K562 (cell line): Measurements from ENCODE around the gene TIMM50. TPM values are rescaled to one million over a fixed set of nuclear protein-coding genes. Genes with fewer than 3 reads are reported as not detected.

Source experiments
- ATAC-seq: fragments of 200-7000 bp; cut with Tn5 transposase; 3 replicates; pipeline ENCODE4 v1.9.1; 2020; ENCODE audit warnings: moderate library complexity
- BruUV-seq: library from RNA; stranded (reverse); fragments of 400-500 nt; replicated peaks from 2 replicates; lab custom pipeline; 2021; lab: Mats Ljungman, UMichigan
- CTCF ChIA-PET: fragments of 300-600 bp; formaldehyde crosslinking; extraction: SDS; loops from one replicate; lab custom pipeline; 2021; ENCODE audit warnings: low intra/inter-chr PET ratio; lab: Yijun Ruan, JAX
- POLR2A ChIA-PET: fragments of 300-600, 350-650 bp; sonication (Branson Sonifier 250); formaldehyde crosslinking; extraction: SDS; loops from one replicate; lab custom pipeline; 2021; ENCODE audit warnings: antibody characterized with exemption, inconsistent platforms; lab: Yijun Ruan, JAX
- DNase-seq, 4 experiments: peaks; one replicate each; pipeline versions ENCODE4 v3.0.0 to v3.0.0-alpha.2; 2011 to 2018; ENCODE audit warnings: low spot score in 3 of 4, mixed read lengths in 3 of 4; ENCODE audit errors: extremely low read depth in 1 of 4
- FAIRE-seq: peaks from 2 replicates; lab custom pipeline; 2011; peaks lifted over from hg19 to GRCh38; lab: Jason Lieb, UNC
- H2AFZ ChIP-seq: 2 replicates; pipeline ENCODE4 v1.6.0; 2011; ENCODE audit warnings: low read depth, low read length, control low read depth, inconsistent platforms
- H3K27ac ChIP-seq: fragments of 200-600 bp; 3 replicates; pipeline ENCODE4 v1.8.0; 2011; ENCODE audit warnings: low read depth, mild to moderate bottlenecking, control low read depth, inconsistent platforms, low read length, moderate library complexity, mixed read lengths; ENCODE audit errors: extremely low read depth
- H3K27me3 ChIP-seq, 2 experiments: fragments of 300-600 bp in 1 of 2; 2 replicates in 1 of 2; 3 replicates in 1 of 2; pipeline versions ENCODE4 v1.6.0 to v1.8.0; 2011; ENCODE audit warnings: inconsistent platforms in 2 of 2, low read length in 2 of 2, mild to moderate bottlenecking in 1 of 2, mixed read lengths in 1 of 2, moderate library complexity in 1 of 2; ENCODE audit not compliant: control insufficient read depth in 2 of 2, insufficient read depth in 2 of 2
- H3K36me3 ChIP-seq: fragments of 300-600 bp; 3 replicates; pipeline ENCODE4 v1.8.0; 2011; ENCODE audit warnings: mild to moderate bottlenecking, low read length, inconsistent platforms; ENCODE audit not compliant: control insufficient read depth, insufficient read depth
- H3K4me1 ChIP-seq, 2 experiments: fragments of 200-600 bp in 1 of 2; replicated peaks in 1 of 2; 2 replicates in 1 of 2; 3 replicates in 1 of 2; pipeline versions ENCODE4 v1.5.1 to v1.8.0; 2011; ENCODE audit warnings: inconsistent platforms in 2 of 2, low read length in 2 of 2, mild to moderate bottlenecking in 1 of 2, mixed read lengths in 1 of 2, moderate library complexity in 1 of 2; ENCODE audit not compliant: control insufficient read depth in 2 of 2, insufficient read depth in 2 of 2
- H3K4me2 ChIP-seq: 2 replicates; pipeline ENCODE4 v1.6.1; 2011; ENCODE audit warnings: low read length, control low read depth, inconsistent platforms, mixed read lengths; ENCODE audit not compliant: insufficient read depth
- H3K4me3 ChIP-seq: fragments of 200-600 bp; sonication (generic), shearing (Covaris generic); 2 replicates; pipeline ENCODE4 v1.5.1; 2016; ENCODE audit warnings: control low read depth, inconsistent platforms
- H3K79me2 ChIP-seq: fragments of 200-600 bp; 3 replicates; pipeline ENCODE4 v1.8.0; 2011; ENCODE audit warnings: low read length, inconsistent platforms; ENCODE audit not compliant: control insufficient read depth, insufficient read depth
- H3K9ac ChIP-seq, 2 experiments: 2 replicates each; pipeline versions ENCODE4 v1.6.0 to v1.6.1; 2011; ENCODE audit warnings: low read depth in 2 of 2, low read length in 2 of 2, control low read depth in 1 of 2, inconsistent platforms in 1 of 2, mild to moderate bottlenecking in 1 of 2, mixed read lengths in 1 of 2; ENCODE audit not compliant: insufficient read depth in 1 of 2
- H3K9me1 ChIP-seq: one replicate; pipeline ENCODE4 v1.6.0; 2011; ENCODE audit warnings: inconsistent platforms, mild to moderate bottlenecking, low read length, moderate library complexity; ENCODE audit not compliant: control insufficient read depth, insufficient read depth
- H3K9me3 ChIP-seq: replicated peaks from 2 replicates; pipeline ENCODE4 v1.5.1; 2011; ENCODE audit warnings: low read depth, low read length, inconsistent platforms; ENCODE audit not compliant: control insufficient read depth, insufficient read depth
- H4K20me1 ChIP-seq: replicated peaks from 2 replicates; pipeline ENCODE4 v1.6.1; 2011; ENCODE audit warnings: low read length, inconsistent platforms, mixed read lengths; ENCODE audit not compliant: control insufficient read depth, insufficient read depth
- NR2F6 ChIP-seq: fragments of 450-650 bp; formaldehyde crosslinking; IDR thresholded peaks from 2 replicates; pipeline ENCODE4 v1.4.0; 2020; ENCODE audit warnings: mild to moderate bottlenecking
- PTRF ChIP-seq: fragments of 450-650 bp; IDR thresholded peaks from 2 replicates; pipeline ENCODE4 v1.6.1; 2016; ENCODE audit warnings: mild to moderate bottlenecking, missing genetic modification characterization, missing compliant biosample characterization
- RBFOX2 ChIP-seq: fragments of 200-400 bp; formaldehyde crosslinking; IDR thresholded peaks from 2 replicates; pipeline ENCODE4 v1.6.1; 2017; ENCODE audit warnings: low read depth, mild to moderate bottlenecking, low read length, moderate library complexity
- SMAD2 ChIP-seq: fragments of 150-350 bp; IDR thresholded peaks from 2 replicates; pipeline ENCODE4 v1.6.1; 2014; ENCODE audit warnings: low read depth, mild to moderate bottlenecking, low read length
- UBTF ChIP-seq, 2 experiments: IDR thresholded peaks; 2 replicates each; pipeline ENCODE4 v1.6.1; 2012; ENCODE audit warnings: improper control_type of control experiment in 2 of 2, low read depth in 2 of 2, low read length in 2 of 2, borderline replicate concordance in 1 of 2
- ZNF232 ChIP-seq: sonication (generic); formaldehyde crosslinking; IDR thresholded peaks from 2 replicates; pipeline ENCODE4 v1.8.0; 2022; ENCODE audit warnings: mild to moderate bottlenecking, missing genetic modification reagents
- ZNF77 ChIP-seq: fragments of 250-450 bp; sonication (Bioruptor Pico); IDR thresholded peaks from 2 replicates; pipeline ENCODE4 v1.5.0; 2020
- WGBS: fragments of 100-300 bp; shearing (Covaris generic); methylation state at CpG from one replicate; pipeline ENCODE4 v1.1.6; 2016; ENCODE audit warnings: low coverage, mixed read lengths; ENCODE audit not compliant: insufficient coverage; ENCODE audit errors: missing lambda C conversion rate; 5-methylcytosine and 5-hydroxymethylcytosine counted together
- in situ Hi-C: fragments of 300-500 bp; cut with MboI; formaldehyde crosslinking; loops from 4 replicates; pipeline ENCODE4 v1.15.0; 2018; ENCODE audit warnings: inconsistent platforms, mixed read lengths
- intact Hi-C: fragments of 100-400 bp; cut with micrococcal nuclease; formaldehyde crosslinking; loops from 2 replicates; pipeline ENCODE4 v1.14.2; 2022
- polyA plus RNA-seq, 8 experiments: library from polyadenylated mRNA; depleted of rRNA in 4 of 8; stranded (reverse) in 5 of 8; unstranded in 3 of 8; fragments of >200 nt; fragmentation: Nextera tagmentation in 2 of 8; fragmentation: Illumina TruSeq in 1 of 8; extraction: Ambion mirVana in 2 of 8; extraction: Trizol in 1 of 8; gene quantifications; 2 replicates each; pipeline versions ENCODE4 v1.2.1 to v1.2.3, GENCODE V29; 2011 to 2014; ENCODE audit warnings: inconsistent platforms in 1 of 8, missing spikeins in 1 of 8
- total RNA-seq, 7 experiments: library from RNA; depleted of rRNA in 6 of 7; stranded (reverse); fragments of >200 nt in 6 of 7; fragmentation: Illumina TruSeq in 2 of 7; extraction: Trizol in 2 of 7; gene quantifications; 2 replicates each; pipeline versions ENCODE4 v1.2.1 to v1.2.3, GENCODE V29; 2011 to 2021; ENCODE audit warnings: low replicate concordance in 1 of 7

TIMM50 gene
- total and polyA plus RNA-seq, 9 of the 15 experiments (the other 6 are each of a cell fraction or from before 2014, with no cell fraction given) = 28.3 to 221 (median 170) TPM

- no peak for TF ChIP-seq UBTF (IDR thresholded peaks at IDR 0.05; ENCODE audit: borderline replicate concordance in 1 of 2, low read depth in 2 of 2, low read length in 2 of 2)
- no peak for TF ChIP-seq NR2F6
- no peak for TF ChIP-seq SMAD2
Observed at GRCh38 chr19:39467941-39468340, 12.7 kb upstream of the TIMM50 start (continued).

- intact Hi-C loops (no loop called here), in situ Hi-C loops (no loop called here)
- Histone ChIP-seq H3K4me1 (peaks cover 0 to 11% of the 10 kb centered on the region in 2 experiments; a peak in 1 of 5 replicates), H3K9ac (peak overlapping the region in 1 of 2 experiments; percentile 78; a peak in 2 of 4 replicates), H3K27ac (no peak overlapping the region), H3K27me3 (no peaks in the 10 kb centered on the region), H3K9me3 (no peaks in the 10 kb centered on the region), H3K4me2 (no peak overlapping the region), H2AFZ (no peak overlapping the region), H4K20me1 (no peaks in the 10 kb centered on the region; the same call in 1 of the 2 replicates), H3K4me3 (no peak overlapping the region), H3K9me1 (no peaks in the 10 kb centered on the region), H3K36me3 (peaks cover 96% of the 10 kb centered on the region; the same call in 2 of the 3 replicates), H3K79me2 (no peaks in the 10 kb centered on the region)
- ChIA-PET CTCF (no interaction called here), POLR2A (interaction anchor here (0.8 to 1.4 kb wide), 3 partner anchors 12 to 33 kb away, joined by 3 read pairs; partner anchors contain the start of genes RPS16 and TIMM50)
- FAIRE-seq (no peak), DNase-seq (no peak), ATAC-seq (no peak)
- TF ChIP-seq ZNF77 (no peak), ZNF232 (no peak), RBFOX2 (peak; percentile 30; the same call in 1 of the 2 replicates), PTRF (tag) (no peak)
- no TSS peak for BruUV-seq
- WGBS = 89% methylated on average over 11 of the region's 11 CpGs
Observed at GRCh38 chr19:39469036-39469435, 11.6 kb upstream of the TIMM50 start.
